ENCODE results near the gene SH3TC2.

The SH3TC2 gene

DNA sequence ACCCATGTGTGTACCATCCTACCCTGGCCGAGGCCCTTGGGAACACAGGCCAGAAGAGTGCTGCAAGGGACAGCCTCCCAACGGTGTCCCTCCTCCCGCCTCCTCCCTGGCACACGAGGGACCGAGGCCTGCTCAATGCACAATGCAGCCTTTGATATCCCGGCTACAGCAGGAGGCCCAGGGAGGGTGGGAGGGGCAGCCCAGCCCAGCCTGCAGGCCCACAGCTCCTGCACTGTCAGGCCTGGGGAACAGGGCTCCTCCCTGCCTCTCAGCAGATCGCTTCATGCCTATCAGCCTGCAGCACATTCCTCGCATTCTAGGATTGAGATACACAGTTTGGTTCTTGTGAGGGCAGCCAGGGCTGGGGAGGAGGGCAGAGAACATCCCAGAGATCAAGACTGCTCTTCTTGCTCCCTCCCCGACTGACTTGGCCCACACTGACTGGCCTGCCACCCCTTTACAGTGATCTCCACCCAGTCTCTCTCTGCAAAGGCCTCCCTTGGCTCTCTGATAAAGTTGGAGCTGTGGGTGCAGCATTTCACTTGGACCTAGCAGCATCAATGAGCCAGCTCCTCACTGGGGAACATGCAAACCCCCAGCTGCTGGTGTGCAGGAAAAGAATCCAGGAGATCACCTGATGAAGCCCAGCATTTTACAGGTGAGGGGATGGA lies at the start of gene SH3TC2:
Gene SH3TC2, minus strand, starts transcription at position 46 of the 671 bp plus-strand sequence. Its CDS starts 40 bp downstream, at position 6.
- ChIA-PET CTCF (interaction anchor here (1.4 kb wide), 1 partner anchor 28 kb away, joined by 3 read pairs; no protein-coding TSS in a partner anchor), POLR2A (no interaction called here)
- TF ChIP-seq, protein P1, sequence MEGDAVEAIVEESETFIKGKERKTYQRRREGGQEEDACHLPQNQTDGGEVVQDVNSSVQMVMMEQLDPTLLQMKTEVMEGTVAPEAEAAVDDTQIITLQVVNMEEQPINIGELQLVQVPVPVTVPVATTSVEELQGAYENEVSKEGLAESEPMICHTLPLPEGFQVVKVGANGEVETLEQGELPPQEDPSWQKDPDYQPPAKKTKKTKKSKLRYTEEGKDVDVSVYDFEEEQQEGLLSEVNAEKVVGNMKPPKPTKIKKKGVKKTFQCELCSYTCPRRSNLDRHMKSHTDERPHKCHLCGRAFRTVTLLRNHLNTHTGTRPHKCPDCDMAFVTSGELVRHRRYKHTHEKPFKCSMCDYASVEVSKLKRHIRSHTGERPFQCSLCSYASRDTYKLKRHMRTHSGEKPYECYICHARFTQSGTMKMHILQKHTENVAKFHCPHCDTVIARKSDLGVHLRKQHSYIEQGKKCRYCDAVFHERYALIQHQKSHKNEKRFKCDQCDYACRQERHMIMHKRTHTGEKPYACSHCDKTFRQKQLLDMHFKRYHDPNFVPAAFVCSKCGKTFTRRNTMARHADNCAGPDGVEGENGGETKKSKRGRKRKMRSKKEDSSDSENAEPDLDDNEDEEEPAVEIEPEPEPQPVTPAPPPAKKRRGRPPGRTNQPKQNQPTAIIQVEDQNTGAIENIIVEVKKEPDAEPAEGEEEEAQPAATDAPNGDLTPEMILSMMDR (IDR thresholded peaks at IDR 0.05; ENCODE audit: control extremely low read depth, extremely low read depth, low read depth, missing control alignments) = no peak
- DNase-seq (ENCODE audit: extremely low spot score) = no peak

DNA sequence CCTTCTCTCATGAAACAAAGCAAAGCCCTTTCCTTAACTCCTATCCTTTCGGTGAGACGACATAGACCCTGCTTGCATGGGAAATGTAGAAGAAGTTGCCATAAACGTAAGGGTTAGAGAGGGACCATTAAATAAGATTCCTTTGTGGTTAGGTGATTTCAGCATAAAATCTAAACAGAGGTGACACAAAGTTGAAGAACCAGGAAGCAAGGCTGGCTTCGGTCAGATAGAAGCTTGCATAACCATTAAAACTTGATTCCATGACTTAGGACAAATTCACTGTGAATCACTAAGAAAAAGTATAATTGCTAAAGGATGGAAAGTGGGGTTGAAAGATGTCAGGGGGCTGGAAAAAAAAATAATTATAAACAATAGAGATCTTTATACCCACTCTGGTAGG lies 47.5 kb upstream of the SH3TC2 start:
- ChIA-PET POLR2A (no interaction called here), CTCF (interaction anchor here (1.3 kb wide), 1 partner anchor 11 kb away, joined by 4 read pairs; no protein-coding TSS in a partner anchor)
- TF ChIP-seq, protein P1 (IDR thresholded peaks at IDR 0.05; ENCODE audit: control extremely low read depth, extremely low read depth, low read depth, missing control alignments) = no peak
- no peak for DNase-seq (ENCODE audit: extremely low spot score)

DNA sequence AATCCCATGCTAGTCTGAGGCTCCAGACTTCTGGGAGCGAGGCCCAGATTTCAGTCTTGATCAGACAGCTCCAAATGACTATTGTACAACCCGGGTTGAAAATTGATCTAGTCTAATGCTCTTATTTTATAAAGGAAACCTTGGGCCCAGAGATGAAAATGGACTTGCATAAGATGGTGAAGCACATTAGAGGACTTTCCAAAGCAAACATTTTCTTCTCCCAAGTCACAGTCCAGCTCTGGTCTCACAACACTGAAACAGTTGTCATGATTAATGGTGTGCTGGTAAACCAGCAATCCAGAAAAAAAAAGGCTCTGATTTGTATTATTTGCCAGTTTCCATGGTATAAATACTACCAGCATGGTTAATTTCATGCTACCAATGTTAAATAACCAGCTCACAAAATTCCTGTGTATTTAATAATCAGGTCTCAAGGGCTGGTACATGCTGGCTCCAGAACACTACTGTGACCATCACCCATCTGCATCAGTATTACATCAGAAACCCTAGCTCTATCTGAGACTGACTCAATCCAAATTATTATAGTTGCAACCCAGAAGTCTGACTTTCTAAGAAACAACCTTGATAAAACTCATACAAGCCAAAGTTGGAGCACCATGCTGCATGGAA lies 45.9 kb upstream of the SH3TC2 start:
- TF ChIP-seq, protein P1 (IDR thresholded peaks at IDR 0.05; ENCODE audit: control extremely low read depth, extremely low read depth, low read depth, missing control alignments) = no peak
- DNase-seq (ENCODE audit: extremely low spot score) = no peak
- CTCF ChIA-PET = interaction anchor here (0.8 to 1.1 kb wide), 4 partner anchors 12 to 74 kb away, joined by 3 to 5 read pairs (median 3); no protein-coding TSS in a partner anchor
- POLR2A ChIA-PET = no interaction called here

DNA sequence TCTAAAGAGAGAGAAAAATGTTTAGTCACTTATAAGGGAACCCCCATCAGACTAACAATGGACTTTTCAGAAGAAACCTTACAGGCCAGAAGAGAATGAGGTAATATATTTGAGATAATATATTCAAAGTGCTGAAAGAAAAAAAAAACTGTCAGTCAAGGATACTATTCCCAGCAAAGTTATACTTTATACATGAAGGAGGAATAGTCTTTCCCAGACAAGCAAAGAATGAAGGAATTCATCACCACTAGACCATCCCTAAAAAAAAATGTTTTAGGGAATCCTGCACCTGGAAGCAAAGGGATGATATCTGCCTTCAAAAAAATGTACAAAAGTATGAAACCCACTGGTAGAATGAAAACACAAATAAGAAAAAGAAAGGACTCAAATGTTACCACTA lies 37.5 kb upstream of the SH3TC2 start:
- DNase-seq (ENCODE audit: extremely low spot score) = no peak
- TF ChIP-seq, protein P1 (IDR thresholded peaks at IDR 0.05; ENCODE audit: control extremely low read depth, extremely low read depth, low read depth, missing control alignments) = no peak
- CTCF ChIA-PET = interaction anchor here (0.9 kb wide), 1 partner anchor 14 kb away, joined by 4 read pairs; no protein-coding TSS in a partner anchor
- POLR2A ChIA-PET = no interaction called here

DNA sequence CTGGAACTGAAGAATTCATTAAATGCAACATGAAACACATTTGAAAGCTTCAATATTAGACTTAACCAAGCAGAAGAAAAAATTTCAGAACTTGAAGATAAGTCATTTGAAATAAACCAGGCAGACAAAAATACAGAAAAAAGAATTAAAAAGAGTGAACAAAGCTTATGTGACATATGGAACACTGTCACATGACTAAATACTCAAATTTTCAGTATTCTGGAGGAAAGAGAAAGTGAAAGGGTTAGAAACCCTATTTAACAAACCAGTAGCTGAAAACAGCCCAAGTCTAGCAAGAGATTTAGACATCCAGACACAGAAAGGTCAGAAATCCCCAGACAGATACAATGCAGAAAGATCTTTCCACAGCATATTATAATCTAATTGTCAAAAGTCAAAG lies 37.1 kb upstream of the SH3TC2 start:
- TF ChIP-seq, protein P1 (IDR thresholded peaks at IDR 0.05; ENCODE audit: control extremely low read depth, extremely low read depth, low read depth, missing control alignments) = no peak
- no peak for DNase-seq (ENCODE audit: extremely low spot score)
- ChIA-PET POLR2A (no interaction called here), CTCF (interaction anchor here (0.9 kb wide), 1 partner anchor 15 kb away, joined by 4 read pairs; no protein-coding TSS in a partner anchor)

DNA sequence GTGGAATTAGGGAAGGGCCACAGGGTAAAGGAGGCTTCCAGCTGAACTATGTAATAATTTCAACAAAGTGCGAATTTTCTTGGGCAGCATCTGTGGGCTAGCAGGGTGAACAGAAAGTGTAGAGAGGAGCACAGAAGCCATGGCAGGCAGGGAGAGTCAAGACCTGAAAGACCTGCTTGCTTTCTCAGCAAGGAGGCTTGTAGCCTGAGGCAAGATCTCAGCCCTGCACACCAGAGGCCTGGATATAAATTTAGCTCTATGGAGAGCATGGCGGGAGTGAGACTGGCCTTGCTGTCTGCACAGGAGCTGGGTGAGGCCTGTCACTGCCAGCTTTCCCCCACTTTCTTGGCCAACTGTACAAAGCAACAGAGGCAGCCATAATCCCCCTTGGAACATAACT lies 32.1 kb upstream of the SH3TC2 start:
- CTCF ChIA-PET = no interaction called here
- no peak for DNase-seq (ENCODE audit: extremely low spot score)
- POLR2A ChIA-PET = no interaction called here
- TF ChIP-seq, protein P1 (IDR thresholded peaks at IDR 0.05; ENCODE audit: control extremely low read depth, extremely low read depth, low read depth, missing control alignments) = no peak

Data from GM10248 (cell line).